HG03442 (cell line): ENCODE data around the gene P2RY6.

ENCODE experiments used
- ATAC-seq: cut with Tn5 transposase; IDR thresholded peaks from one replicate; pipeline ENCODE4 v1.9.1; 2021; ENCODE audit warnings: mild to moderate bottlenecking, moderate library complexity; ENCODE audit not compliant: unreplicated experiment

Gene P2RY6

GRCh38 chr11:73314117-73314961 is 42.2 kb downstream of the P2RY6 start:
- peak; percentile 51 for ATAC-seq

DNA sequence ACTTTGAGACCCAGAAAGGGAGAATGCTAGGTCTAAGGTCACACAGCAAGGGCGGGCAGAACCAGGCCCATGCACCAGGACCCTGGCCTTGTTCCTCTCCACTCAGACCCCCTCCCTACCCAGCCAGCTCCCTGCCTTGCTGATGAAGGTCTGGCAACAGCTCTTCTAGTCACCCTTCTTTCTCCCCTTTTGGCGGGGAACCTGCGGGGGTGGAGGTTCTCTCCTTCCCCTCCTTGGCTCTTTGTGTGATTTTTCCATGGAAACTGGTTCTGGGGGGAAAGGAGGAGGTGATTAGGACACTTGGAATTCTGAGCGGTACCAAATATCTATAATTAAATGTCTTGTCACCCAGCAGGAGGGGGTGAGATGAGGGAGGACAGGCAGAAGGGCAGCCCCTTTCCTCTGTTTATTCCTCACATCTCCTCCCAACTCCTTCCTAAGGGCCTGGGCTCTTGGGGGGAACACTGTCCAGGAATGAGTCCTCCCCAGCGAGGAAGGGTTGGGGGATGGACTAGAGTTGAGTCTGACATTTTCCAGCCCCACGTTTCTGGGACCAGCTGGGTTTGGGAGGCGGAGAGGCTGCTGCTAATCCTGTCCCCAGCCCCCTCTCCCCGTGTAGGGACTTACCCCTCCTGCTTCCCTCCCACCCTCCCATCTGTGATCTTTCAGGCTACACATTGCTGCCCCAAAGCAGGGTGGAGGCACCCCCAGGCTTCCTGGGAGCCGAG is 43.3 kb downstream of the P2RY6 start:
- no peak for ATAC-seq

GRCh38 chr11:73316422-73316821 is 44.3 kb downstream of the P2RY6 start:
- ATAC-seq: no peak

- no peak for ATAC-seq
These were observed 45.2 kb downstream of the P2RY6 start for GRCh38 chr11:73317373-73317772.

DNA sequence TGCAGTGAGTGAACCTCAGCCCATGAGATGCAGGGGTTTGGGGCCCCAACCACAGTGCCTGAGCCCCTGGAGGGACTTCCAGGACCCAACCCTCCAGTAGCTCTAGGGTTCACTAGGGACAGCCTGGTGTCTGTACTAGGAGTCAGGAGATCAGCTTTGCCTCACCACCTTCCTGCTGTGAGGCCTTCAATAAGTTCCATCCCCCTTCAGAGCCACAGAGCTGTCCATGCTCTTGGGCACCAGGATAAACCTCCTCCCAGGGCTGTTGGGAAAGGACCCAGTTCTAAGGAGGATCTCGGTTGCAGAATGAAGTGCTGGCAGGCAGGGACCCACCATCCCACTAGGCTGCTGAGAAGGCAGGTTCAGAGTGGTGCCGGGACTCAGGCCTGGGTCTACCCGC is 45.7 kb downstream of the P2RY6 start:
- ATAC-seq: no peak

- ATAC-seq: no peak
These were observed 46.4 kb downstream of the P2RY6 start for GRCh38 chr11:73318501-73319011.

DNA sequence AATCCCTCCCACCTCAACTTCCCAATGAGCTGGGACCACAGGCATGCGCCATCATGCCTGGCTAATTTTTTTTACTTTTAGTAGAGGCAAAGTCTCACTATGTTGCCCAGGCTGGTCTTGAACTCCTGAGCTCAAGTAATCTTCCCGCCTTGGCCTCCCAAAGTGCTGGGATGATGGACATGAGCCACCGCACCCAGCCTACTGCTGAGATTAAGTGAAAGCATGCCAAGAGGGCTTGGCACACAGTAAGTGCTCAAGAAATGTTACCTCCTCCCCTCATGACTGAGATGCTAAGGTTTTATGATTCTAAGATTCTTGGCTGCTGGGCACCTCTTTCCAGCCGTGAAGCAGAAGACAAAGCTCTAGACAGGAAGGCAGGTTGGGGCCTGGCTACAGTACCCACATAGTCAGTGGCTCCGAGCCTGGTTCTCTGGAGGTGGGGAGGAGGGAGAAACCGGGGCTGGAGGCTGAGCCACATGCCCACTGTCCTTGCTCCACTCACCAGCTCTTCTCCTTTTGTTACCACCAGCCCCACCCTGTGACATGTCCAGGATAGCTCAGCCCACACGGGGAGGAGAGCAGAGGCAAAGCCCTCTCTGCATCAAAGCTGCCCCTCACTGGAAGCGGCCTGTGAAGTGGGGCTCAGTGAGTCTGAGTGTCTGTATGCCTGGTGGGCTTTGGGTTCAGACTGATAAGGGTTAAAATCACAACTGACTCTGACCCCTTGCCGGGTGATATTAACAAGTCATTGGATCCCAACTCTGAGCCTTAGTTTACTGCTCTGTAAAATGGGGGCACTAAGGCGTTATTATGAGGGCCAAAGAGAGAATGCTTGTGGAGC is 48.8 kb downstream of the P2RY6 start:
- ATAC-seq: no peak

DNA sequence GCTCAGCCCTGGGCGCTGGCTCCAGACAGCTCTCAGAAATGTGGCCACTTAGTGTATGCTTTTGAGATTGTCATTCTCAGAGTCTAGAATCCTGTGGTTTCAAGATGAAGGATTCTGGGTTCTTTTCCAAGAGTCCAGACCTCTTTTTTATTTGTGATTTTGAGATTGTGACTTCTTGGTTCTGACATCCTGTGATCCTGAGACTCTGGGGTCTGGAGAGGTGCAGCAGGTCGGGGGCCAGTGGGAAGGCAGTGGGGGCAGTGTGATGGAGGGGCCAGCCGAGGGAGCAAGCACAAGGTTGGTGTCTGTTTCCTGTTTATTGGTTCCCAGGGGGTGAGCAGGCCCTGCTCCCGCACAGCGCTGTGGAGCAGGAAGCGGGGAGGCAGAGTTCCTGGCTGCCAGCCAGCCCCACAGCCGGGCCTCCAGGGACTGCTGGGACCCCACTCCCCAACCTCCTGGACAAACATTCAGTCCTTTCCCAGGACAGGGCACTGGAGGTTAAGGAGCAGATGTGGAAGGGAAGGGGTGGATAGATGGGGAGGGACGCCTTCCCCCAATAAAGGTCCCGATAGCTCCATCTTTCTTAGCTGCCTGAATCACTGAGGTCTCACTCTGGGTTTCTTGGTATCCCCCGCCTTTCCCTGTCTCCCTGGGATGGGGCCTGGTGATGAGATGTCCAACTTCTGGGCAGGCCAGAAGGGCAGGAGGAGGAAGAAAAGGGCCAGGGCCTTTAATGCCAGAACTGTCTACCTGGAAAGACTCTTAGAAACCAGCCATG is 49.7 kb downstream of the P2RY6 start:
- ATAC-seq: no peak

- no peak for ATAC-seq
These were observed 50.5 kb downstream of the P2RY6 start for GRCh38 chr11:73322382-73323306.

- ATAC-seq: no peak
These were observed 51.3 kb downstream of the P2RY6 start for GRCh38 chr11:73323464-73323863.

GRCh38 chr11:73324116-73324515 is 52.0 kb downstream of the P2RY6 start:
- no peak for ATAC-seq

GRCh38 chr11:73324665-73325035 is 52.5 kb downstream of the P2RY6 start:
- no peak for ATAC-seq

DNA sequence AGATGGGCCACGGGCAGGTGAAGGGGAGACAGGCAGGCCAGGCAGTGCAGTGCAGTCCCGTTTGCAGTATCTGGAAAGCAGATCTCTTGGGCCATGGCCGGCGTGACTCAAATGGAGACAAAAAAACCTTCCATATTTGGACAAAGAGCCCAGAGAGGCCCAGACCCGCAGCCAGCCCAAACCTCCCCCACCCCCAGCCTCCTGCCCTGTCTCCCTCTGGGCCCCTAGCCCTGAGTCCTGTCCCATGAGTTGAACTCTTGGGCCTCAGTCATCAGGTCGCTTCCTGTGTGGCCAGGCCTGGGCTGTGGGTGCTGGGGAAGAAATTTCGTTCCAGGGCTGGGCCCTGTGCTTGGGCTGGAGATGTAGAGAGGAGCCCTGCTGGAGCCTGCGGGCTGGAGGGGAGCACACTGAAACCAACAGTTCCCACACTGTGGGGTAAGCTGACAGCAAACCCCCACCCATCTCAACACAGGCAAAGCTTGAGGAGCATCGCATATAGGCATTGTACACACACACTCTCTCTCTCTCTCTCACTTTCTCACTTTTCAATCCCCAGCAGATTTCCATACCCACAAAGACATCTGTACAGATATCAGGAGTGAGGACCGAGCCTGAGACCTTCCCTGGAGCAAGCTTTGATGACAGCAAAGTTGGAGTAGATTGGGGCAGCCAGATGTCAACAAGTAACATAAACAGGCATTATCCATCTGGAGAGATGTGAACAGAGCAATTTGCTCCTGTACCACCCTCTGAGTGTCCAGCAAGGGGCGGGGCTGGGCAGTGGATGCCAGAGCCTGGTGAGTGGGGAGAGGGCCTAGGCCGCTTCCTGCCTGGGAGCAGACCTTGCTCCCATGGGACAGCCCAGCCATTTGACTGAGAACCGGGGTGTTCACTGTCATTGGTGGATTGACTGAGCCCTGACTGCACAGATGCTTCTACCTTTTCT is 53.2 kb downstream of the P2RY6 start:
- peak; percentile 74 for ATAC-seq

DNA sequence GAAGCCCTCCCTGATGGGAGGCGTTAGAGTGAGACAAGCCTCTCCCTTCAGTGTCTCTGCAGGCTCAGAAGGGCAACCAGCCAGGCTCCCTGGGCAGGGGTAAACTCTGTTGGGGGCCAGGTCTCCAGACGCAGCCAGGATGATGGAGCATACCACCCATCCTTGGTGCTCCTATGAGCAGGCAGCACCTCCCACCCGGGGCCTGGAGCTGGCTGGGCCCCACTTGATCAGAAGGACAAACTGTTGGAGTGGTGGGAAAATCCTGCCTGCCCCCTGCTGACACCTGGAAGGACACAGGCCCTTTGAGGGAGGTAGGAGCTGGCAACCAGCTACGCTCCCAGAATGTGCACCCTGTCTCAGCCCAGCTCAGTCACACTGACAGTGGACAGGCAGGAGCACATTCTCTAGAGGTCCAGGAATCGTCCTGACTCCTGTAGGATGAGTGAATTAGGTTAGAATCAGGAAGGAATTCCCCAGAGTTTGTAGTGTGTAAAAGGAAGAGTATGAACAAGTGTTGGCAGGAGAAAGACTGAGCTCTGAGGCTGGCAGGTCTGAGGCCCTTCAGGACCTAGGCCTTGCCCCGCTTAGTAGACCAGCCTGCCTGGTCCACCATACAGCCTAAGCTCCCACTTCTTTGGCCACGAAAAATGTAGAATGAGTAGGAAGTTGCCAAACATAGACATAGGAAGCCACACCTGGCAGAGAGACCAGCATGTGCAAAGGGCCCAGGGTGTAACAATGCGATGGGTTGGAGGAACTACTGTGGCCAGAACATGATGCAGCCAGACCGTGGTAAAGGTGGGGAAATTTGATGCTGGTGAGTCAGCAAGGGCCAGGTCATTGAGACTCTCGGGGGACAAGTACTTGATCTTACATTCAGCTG is 55.0 kb downstream of the P2RY6 start:
- no peak for ATAC-seq

DNA sequence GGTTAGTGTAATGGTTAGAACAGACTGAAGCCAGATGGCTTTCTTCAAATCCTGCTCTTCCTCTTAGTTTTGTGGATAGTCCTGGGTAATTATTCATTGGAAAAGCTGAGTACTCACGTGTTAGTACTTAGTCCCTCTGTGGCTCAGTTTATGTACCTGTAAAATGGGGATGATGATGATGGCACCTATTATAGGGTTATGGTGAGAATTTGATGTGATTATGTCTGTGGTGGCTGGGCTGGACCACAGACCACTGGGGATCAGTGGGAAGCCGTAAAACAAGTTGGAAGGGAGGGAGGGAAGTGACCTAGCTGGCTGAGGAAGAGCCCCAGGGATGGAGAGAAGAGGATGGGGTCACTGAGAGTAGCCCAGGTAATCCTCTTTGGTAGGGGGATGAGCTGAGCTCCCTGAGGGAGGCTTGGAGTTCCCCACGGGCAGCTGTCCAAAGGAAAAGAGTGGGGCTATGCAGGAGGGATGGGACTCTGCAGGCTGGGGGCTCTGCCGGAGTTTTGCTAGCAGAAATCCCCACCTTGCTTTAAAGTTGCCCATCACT is 55.8 kb downstream of the P2RY6 start:
- ATAC-seq: no peak

DNA sequence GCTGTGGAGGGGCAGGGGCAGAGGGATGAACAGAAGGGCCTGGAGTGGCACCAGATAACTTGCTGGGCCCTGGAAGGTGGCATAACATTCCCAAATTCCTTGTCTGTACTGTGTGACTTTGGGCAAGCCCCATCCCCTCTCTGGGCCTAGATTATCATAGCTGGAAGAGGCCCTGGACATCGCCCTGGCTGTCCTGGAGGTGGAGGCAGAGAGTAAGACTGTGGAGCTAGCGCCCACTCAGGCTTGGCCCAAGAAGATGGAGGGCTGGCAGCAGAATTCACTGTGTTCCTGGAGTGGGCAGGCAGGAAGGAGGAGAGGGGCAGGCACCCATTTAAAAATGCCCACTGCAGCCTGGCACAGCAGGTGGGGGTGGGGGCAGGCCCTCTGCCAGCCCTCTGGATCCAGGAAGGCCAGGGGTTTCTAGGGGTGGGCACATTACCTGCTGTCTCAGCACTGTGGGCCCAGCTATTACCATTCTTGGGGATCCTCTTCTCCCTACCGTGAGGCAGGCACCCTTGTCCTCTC is 58.5 kb downstream of the P2RY6 start:
- no peak for ATAC-seq
